BLaER1 (cell line): ENCODE results near the gene FNBP1L.
"Not testable (repeated sequence)": the region's sequence is repeated elsewhere in the genome, so short reads cannot be mapped to it uniquely, and the experiment has no call there.

Experiments
- H3K27ac ChIP-seq: shearing (Covaris generic); formaldehyde crosslinking; 2 replicates; pipeline ENCODE4 v1.8.1; 2022
- H3K27me3 ChIP-seq: shearing (Covaris generic); formaldehyde crosslinking; 2 replicates; pipeline ENCODE4 v1.8.1; 2022
- H3K36me3 ChIP-seq: shearing (Covaris generic); formaldehyde crosslinking; 2 replicates; pipeline ENCODE4 v1.8.1; 2022
- H3K4me1 ChIP-seq: shearing (Covaris generic); formaldehyde crosslinking; 2 replicates; pipeline ENCODE4 v1.8.1; 2022
- H3K4me2 ChIP-seq: shearing (Covaris generic); formaldehyde crosslinking; 2 replicates; pipeline ENCODE4 v1.8.1; 2022
- H3K4me3 ChIP-seq: shearing (Covaris generic); formaldehyde crosslinking; 2 replicates; pipeline ENCODE4 v1.8.1; 2022
- H3K9ac ChIP-seq: shearing (Covaris generic); formaldehyde crosslinking; 2 replicates; pipeline ENCODE4 v1.8.1; 2022
- H3K9me3 ChIP-seq: shearing (Covaris generic); formaldehyde crosslinking; 2 replicates; pipeline ENCODE4 v1.8.1; 2022
- H4K20me1 ChIP-seq: shearing (Covaris generic); formaldehyde crosslinking; 2 replicates; pipeline ENCODE4 v1.8.1; 2022
- Cebpa-rat ChIP-seq: shearing (Covaris generic); IDR thresholded peaks from 2 replicates; pipeline ENCODE4 v1.8.1; 2022

FNBP1L gene

GRCh38 chr1:93459126-93459525 lies 11.2 kb downstream of the FNBP1L start:
- Histone ChIP-seq H3K27me3 (no peaks in the 10 kb centered on the region), H4K20me1 (peaks cover 76% of the 10 kb centered on the region), H3K27ac (no peak overlapping the region), H3K4me3 (no peak overlapping the region), H3K4me1 (no peaks in the 10 kb centered on the region), H3K9ac (no peak overlapping the region), H3K36me3 (peaks cover 61% of the 10 kb centered on the region), H3K9me3 (peaks cover 30% of the 10 kb centered on the region), H3K4me2 (no peak overlapping the region)
- no peak for TF ChIP-seq Cebpa-rat

- Histone ChIP-seq H3K9ac (no peak overlapping the region), H3K4me3 (no peak overlapping the region), H3K4me2 (no peak overlapping the region), H3K4me1 (no peaks in the 10 kb centered on the region), H3K27ac (no peak overlapping the region), H3K27me3 (no peaks in the 10 kb centered on the region), H3K9me3 (peaks cover 40% of the 10 kb centered on the region), H4K20me1 (peaks cover 60% of the 10 kb centered on the region), H3K36me3 (peaks cover 61% of the 10 kb centered on the region)
- TF ChIP-seq Cebpa-rat = no peak
Measured at GRCh38 chr1:93461236-93461635, 13.3 kb downstream of the FNBP1L start.

GRCh38 chr1:93463960-93464359 lies 16.0 kb downstream of the FNBP1L start:
- H3K9ac ChIP-seq = no peak overlapping the region
- H3K4me3 ChIP-seq = no peak overlapping the region
- no peak overlapping the region for H3K4me2 ChIP-seq
- H3K9me3 ChIP-seq = peaks cover 47% of the 10 kb centered on the region
- peaks cover 61% of the 10 kb centered on the region for H4K20me1 ChIP-seq
- no peaks in the 10 kb centered on the region for H3K27me3 ChIP-seq
- peaks cover 58% of the 10 kb centered on the region for H3K36me3 ChIP-seq
- TF ChIP-seq Cebpa-rat = no peak
- H3K27ac ChIP-seq = no peak overlapping the region
- H3K4me1 ChIP-seq = no peaks in the 10 kb centered on the region

- Histone ChIP-seq H3K36me3 (peaks cover 42% of the 10 kb centered on the region), H4K20me1 (peaks cover 62% of the 10 kb centered on the region), H3K9me3 (peaks cover 47% of the 10 kb centered on the region)
- not testable (repeated sequence) for H3K4me1 ChIP-seq, H3K9ac ChIP-seq, H3K4me3 ChIP-seq, H3K27ac ChIP-seq, H3K27me3 ChIP-seq, H3K4me2 ChIP-seq
Measured at GRCh38 chr1:93465371-93466082, 17.6 kb downstream of the FNBP1L start.

GRCh38 chr1:93467606-93468005 lies 19.7 kb downstream of the FNBP1L start:
- Histone ChIP-seq H3K4me3 (no peak overlapping the region), H3K4me2 (no peak overlapping the region), H3K36me3 (peaks cover 36% of the 10 kb centered on the region), H3K9me3 (peaks cover 58% of the 10 kb centered on the region), H4K20me1 (peaks cover 66% of the 10 kb centered on the region), H3K27ac (no peak overlapping the region), H3K27me3 (no peaks in the 10 kb centered on the region), H3K4me1 (no peaks in the 10 kb centered on the region), H3K9ac (no peak overlapping the region)
- no peak for TF ChIP-seq Cebpa-rat

DNA sequence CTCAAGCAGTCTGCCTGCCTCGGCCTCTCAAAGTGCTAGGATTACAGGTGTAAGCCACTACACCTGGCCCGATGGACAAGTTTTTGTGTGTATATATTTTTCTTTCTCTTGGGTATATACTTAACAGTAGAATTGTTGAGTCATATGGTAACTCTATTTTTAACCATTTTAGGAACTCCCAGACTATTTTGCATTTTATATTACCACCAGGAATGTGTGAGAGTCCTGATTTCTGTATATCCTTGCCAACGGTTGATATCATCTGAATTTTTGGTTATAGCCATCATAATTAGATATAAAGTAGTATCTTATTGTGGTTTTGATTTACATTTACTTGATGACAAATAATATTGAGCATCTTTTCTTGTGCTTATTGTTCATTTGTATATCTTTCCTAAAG lies 20.7 kb downstream of the FNBP1L start:
- Histone ChIP-seq H3K36me3 (peaks cover 31% of the 10 kb centered on the region), H3K9ac (no peak overlapping the region), H3K9me3 (peaks cover 57% of the 10 kb centered on the region), H3K27ac (no peak overlapping the region), H3K27me3 (no peaks in the 10 kb centered on the region), H4K20me1 (peaks cover 61% of the 10 kb centered on the region), H3K4me1 (no peaks in the 10 kb centered on the region), H3K4me3 (no peak overlapping the region), H3K4me2 (no peak overlapping the region)
- TF ChIP-seq Cebpa-rat = no peak

DNA sequence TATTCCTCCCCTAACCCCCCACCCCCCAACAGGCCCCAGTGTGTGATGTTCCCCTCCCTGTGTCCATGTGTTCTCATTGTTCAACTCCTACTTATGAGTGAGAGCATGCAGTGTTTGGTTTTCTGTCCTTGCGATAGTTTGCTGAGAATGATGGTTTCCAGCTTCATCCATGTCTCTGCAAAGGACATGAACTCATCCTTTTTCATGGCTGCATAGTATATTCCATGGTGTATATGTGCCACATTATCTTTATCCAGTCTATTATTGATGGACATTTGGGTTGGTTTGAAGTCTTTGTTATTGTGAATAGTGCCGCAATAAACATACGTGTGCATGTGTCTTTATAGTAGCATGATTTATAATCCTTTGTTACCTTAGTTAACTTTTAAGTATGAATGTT lies 21.3 kb downstream of the FNBP1L start:
- H3K27ac ChIP-seq, H3K4me3 ChIP-seq, H3K4me1 ChIP-seq, H3K27me3 ChIP-seq, H3K4me2 ChIP-seq, H3K9ac ChIP-seq: not testable (repeated sequence)
- Histone ChIP-seq H3K36me3 (peaks cover 27% of the 10 kb centered on the region), H4K20me1 (peaks cover 61% of the 10 kb centered on the region), H3K9me3 (peaks cover 57% of the 10 kb centered on the region)

- H3K4me1 ChIP-seq = no peaks in the 10 kb centered on the region
- H3K27me3 ChIP-seq = no peaks in the 10 kb centered on the region
- no peak overlapping the region for H3K4me2 ChIP-seq
- H4K20me1 ChIP-seq = peaks cover 70% of the 10 kb centered on the region
- peaks cover 29% of the 10 kb centered on the region for H3K36me3 ChIP-seq
- peaks cover 59% of the 10 kb centered on the region for H3K9me3 ChIP-seq
- H3K4me3 ChIP-seq = no peak overlapping the region
- TF ChIP-seq Cebpa-rat = no peak
- H3K27ac ChIP-seq = no peak overlapping the region
- no peak overlapping the region for H3K9ac ChIP-seq
Measured at GRCh38 chr1:93471284-93471683, 23.4 kb downstream of the FNBP1L start.

DNA sequence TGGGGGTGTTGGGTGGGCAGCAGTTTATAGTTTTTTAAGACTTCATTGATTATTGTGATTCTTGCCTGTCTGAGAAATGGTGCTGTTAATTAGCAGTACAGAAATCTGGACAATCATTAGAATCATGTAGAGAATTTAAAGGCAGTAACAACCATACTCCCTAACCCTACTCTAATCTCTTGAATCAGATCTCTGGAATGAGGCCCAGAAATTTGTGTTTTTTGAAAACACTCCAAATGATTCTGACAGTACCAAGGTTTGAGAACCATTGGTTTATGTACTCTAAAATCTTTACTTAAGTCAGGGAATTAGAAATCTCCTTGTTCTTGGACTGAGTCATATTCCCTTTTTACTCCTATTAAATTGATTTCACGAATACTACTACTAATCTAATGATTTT lies 24.0 kb downstream of the FNBP1L start:
- Histone ChIP-seq H3K9ac (no peak overlapping the region), H3K27ac (no peak overlapping the region), H3K27me3 (no peaks in the 10 kb centered on the region), H4K20me1 (peaks cover 67% of the 10 kb centered on the region), H3K4me2 (no peak overlapping the region), H3K4me1 (no peaks in the 10 kb centered on the region), H3K4me3 (no peak overlapping the region), H3K9me3 (peaks cover 58% of the 10 kb centered on the region), H3K36me3 (peaks cover 25% of the 10 kb centered on the region)
- TF ChIP-seq Cebpa-rat = no peak

DNA sequence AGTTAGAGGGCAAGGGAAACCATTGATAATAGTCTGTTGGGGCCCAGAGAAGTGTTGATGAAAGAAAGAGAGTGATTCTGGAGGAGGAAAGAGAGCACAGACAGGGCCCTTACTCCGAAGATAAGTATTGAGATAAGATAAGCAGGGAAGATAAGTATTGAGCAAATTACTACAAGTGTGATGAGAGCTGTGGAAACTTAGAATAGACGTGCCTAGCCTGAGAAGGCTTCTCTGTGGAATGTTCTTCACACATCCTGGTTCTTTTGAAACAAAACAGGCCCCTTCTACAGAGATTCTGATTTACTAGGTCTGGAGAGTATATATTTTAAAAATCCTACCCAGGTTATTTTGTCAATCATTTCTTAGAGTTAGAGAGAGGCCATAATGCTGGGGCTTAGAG lies 26.4 kb downstream of the FNBP1L start:
- Histone ChIP-seq H4K20me1 (peaks cover 51% of the 10 kb centered on the region), H3K4me1 (no peaks in the 10 kb centered on the region), H3K36me3 (peaks cover 23% of the 10 kb centered on the region), H3K27ac (no peak overlapping the region), H3K9ac (no peak overlapping the region), H3K4me3 (no peak overlapping the region), H3K27me3 (no peaks in the 10 kb centered on the region), H3K4me2 (no peak overlapping the region), H3K9me3 (peaks cover 66% of the 10 kb centered on the region)
- no peak for TF ChIP-seq Cebpa-rat

GRCh38 chr1:93475681-93476080 lies 27.8 kb downstream of the FNBP1L start:
- H3K27me3 ChIP-seq = no peaks in the 10 kb centered on the region
- H3K9ac ChIP-seq = no peak overlapping the region
- no peak for TF ChIP-seq Cebpa-rat
- no peak overlapping the region for H3K27ac ChIP-seq
- H3K36me3 ChIP-seq = peaks cover 33% of the 10 kb centered on the region
- H3K4me2 ChIP-seq = no peak overlapping the region
- H3K9me3 ChIP-seq = peaks cover 79% of the 10 kb centered on the region
- no peaks in the 10 kb centered on the region for H3K4me1 ChIP-seq
- no peak overlapping the region for H3K4me3 ChIP-seq
- H4K20me1 ChIP-seq = peaks cover 37% of the 10 kb centered on the region

DNA sequence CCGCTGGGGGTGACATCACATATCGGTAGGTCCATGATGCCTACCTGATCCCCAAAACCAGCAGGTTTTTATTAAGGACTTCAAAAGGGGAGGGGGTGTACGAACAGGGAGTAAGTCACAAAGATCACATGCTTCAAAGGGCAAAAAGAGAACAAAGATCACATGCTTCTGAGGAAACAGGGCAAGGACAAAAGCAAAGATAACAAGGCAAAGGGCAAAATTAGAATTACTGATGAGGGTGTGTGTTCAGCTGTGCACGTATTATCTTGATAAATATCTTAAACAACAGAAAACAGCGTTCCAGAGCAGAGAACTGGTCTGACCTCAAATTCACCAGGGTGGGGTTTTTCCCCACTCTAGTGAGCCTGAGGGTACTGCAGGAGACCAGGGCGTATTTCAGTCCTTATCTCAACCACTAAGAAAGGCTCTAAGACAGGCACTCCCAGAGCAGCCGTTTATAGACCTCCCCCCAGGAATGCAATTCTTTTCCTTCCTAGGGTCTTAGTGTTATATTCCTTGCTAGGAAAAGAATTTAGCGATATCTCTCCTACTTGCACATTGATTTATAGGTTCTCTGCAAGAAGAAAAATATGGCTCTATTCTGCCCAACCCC lies 31.3 kb downstream of the FNBP1L start:
- H3K4me1 ChIP-seq, H3K27ac ChIP-seq, H3K27me3 ChIP-seq, H3K4me2 ChIP-seq, H3K4me3 ChIP-seq, H3K9ac ChIP-seq: not testable (repeated sequence)
- Histone ChIP-seq H3K9me3 (peaks cover 77% of the 10 kb centered on the region), H4K20me1 (peaks cover 17% of the 10 kb centered on the region; the same call in 1 of the 2 replicates), H3K36me3 (peaks cover 36% of the 10 kb centered on the region)

GRCh38 chr1:93481899-93482298 lies 34.0 kb downstream of the FNBP1L start:
- Histone ChIP-seq H3K36me3 (peaks cover 34% of the 10 kb centered on the region), H4K20me1 (peaks cover 35% of the 10 kb centered on the region), H3K9me3 (peaks cover 57% of the 10 kb centered on the region)
- H3K4me3 ChIP-seq, H3K4me2 ChIP-seq, H3K27me3 ChIP-seq, H3K9ac ChIP-seq, H3K4me1 ChIP-seq, H3K27ac ChIP-seq: not testable (repeated sequence)
